Prostate gland (tissue), 2 donors: ENCODE data around the gene COLQ. TPM values are rescaled to one million over a fixed set of nuclear protein-coding genes. Genes with fewer than 3 reads are reported as not detected.
"Not testable (repeated sequence)": the region's sequence is repeated elsewhere in the genome, so short reads cannot be mapped to it uniquely, and the experiment has no call there.

Source experiments
- DNase-seq: peaks from one replicate; pipeline ENCODE4 v3.0.0-alpha.2; 2019; ENCODE audit warnings: low spot score
- H3K27ac ChIP-seq, 2 donors: fragments of 200-600 bp; sonication (generic); 2 replicates each; pipeline ENCODE4 v1.5.1; 2017 to 2019
- H3K27me3 ChIP-seq: fragments of 200-600 bp; sonication (generic); replicated peaks from 2 replicates; pipeline ENCODE4 v1.5.1; 2019; ENCODE audit not compliant: insufficient read depth
- H3K36me3 ChIP-seq, 2 donors: fragments of 200-600 bp; sonication (generic); 1 replicate in 1 of 2; 2 replicates in 1 of 2; pipeline versions ENCODE4 v1.5.1 to v1.8.1; 2017 to 2019
- H3K4me1 ChIP-seq: fragments of 200-600 bp; sonication (generic); replicated peaks from 2 replicates; pipeline ENCODE4 v1.5.1; 2019
- H3K4me3 ChIP-seq, 2 donors: fragments of 200-600 bp; sonication (generic); 2 replicates each; pipeline ENCODE4 v1.5.1; 2017 to 2019
- H3K9me3 ChIP-seq: fragments of 200-600 bp; sonication (generic); 2 replicates; pipeline ENCODE4 v1.5.1; 2017
- POLR2A ChIP-seq: fragments of 450-650 bp; IDR thresholded peaks from one replicate; pipeline ENCODE4 v1.6.1; 2016; ENCODE audit warnings: antibody characterized with exemption, mild to moderate bottlenecking
- POLR2AphosphoS5 ChIP-seq: sonication (generic); formaldehyde crosslinking; IDR thresholded peaks from one replicate; pipeline ENCODE4 v1.6.1; 2017; ENCODE audit warnings: antibody characterized with exemption
- WGBS: methylation state at CpG from one replicate; pipeline ENCODE4 v1.1.5; 2018; 5-methylcytosine and 5-hydroxymethylcytosine counted together
- intact Hi-C: fragments of 100-400 bp; cut with DNase I; formaldehyde crosslinking; loops from one replicate; pipeline ENCODE4 v1.14.2; 2022
- total RNA-seq, 2 donors: library from RNA; depleted of rRNA; stranded (reverse); fragments of >200 nt; gene quantifications; one replicate each; pipeline ENCODE4 v1.1.0, GENCODE V29; 2016
- TF ChIP-seq, protein P1 (sequence below), 4 experiments: fragments of 200-600 bp in 2 of 4; fragments of 450-650 bp in 2 of 4; sonication (generic) in 2 of 4; IDR thresholded peaks; 1 replicate in 3 of 4; 2 replicates in 1 of 4; pipeline ENCODE4 v1.5.1; 2016 to 2019; ENCODE audit warnings: antibody characterized with exemption in 4 of 4, mild to moderate bottlenecking in 2 of 4, moderate library complexity in 2 of 4

COLQ gene
- total RNA-seq, 2 donors from 2014 or later: 0.87 to 3.9 TPM

DNA sequence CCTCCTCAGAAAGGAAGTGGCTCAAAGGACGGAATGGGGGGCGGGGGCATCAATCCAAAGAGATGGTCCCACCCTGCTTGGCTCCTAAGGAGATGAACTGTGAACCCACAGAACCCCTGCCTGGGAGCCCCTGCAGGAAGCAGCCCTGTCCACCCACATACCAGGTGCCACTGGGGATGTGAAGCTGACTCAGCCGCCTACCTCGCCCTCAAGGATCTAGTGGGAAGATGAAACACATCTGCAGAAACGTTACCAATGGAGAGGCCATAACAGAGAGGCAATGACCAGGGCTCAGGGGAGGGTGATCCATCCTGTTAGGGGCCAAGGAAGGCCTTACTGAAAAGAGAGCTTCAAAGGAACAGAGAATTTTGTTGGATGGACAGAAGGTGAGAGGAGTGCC lies 59.1 kb downstream of the COLQ start:
- no peak overlapping the region for H3K27ac ChIP-seq
- H3K27me3 ChIP-seq: no peaks in the 10 kb centered on the region
- no peaks in the 10 kb centered on the region for H3K9me3 ChIP-seq
- intact Hi-C loops: no loop called here
- no peak for DNase-seq
- TF ChIP-seq, protein P1, sequence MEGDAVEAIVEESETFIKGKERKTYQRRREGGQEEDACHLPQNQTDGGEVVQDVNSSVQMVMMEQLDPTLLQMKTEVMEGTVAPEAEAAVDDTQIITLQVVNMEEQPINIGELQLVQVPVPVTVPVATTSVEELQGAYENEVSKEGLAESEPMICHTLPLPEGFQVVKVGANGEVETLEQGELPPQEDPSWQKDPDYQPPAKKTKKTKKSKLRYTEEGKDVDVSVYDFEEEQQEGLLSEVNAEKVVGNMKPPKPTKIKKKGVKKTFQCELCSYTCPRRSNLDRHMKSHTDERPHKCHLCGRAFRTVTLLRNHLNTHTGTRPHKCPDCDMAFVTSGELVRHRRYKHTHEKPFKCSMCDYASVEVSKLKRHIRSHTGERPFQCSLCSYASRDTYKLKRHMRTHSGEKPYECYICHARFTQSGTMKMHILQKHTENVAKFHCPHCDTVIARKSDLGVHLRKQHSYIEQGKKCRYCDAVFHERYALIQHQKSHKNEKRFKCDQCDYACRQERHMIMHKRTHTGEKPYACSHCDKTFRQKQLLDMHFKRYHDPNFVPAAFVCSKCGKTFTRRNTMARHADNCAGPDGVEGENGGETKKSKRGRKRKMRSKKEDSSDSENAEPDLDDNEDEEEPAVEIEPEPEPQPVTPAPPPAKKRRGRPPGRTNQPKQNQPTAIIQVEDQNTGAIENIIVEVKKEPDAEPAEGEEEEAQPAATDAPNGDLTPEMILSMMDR (IDR thresholded peaks at IDR 0.05): no peak
- TF ChIP-seq POLR2AphosphoS5 (no peak), POLR2A (no peak)
- H3K4me1 ChIP-seq: no peaks in the 10 kb centered on the region
- WGBS: 93% methylated on average over 5 of the region's 5 CpGs
- H3K4me3 ChIP-seq: no peak overlapping the region
- H3K36me3 ChIP-seq: no peaks in the 10 kb centered on the region

DNA sequence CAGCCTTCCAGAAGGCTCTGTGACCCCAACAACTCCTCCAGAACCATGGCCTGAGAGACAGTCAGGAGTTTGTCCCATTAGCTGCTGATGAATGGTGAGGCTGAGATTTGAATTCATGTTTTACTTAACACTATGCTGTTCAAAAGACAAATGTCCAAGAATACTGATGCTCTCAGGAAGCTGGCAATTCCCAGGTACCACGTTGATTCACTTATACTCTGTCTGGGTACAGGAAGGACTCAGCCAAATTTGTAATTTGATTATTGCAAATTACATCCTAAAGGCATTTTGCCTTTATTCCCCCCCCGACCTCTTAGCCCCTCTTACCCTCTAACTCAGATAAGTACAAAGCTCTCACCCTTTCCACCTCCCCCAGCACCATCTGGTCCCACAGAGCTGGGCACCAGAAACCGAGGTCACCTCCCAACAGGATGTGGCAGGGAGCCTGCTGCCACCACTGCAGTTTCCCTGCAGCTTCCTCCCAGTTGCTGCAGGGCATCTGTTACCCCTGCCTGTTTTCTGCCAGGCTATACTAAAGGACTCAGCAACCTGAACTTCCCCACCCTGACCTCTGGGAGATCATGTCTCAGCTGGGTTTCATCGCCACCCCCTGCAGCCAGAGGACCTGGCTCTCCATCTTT lies 60.5 kb downstream of the COLQ start:
- TF ChIP-seq POLR2A (no peak), POLR2AphosphoS5 (no peak)
- TF ChIP-seq, protein P1 (IDR thresholded peaks at IDR 0.05): no peak
- H3K4me3 ChIP-seq: no peak overlapping the region
- no peak for DNase-seq
- no peaks in the 10 kb centered on the region for H3K36me3 ChIP-seq
- intact Hi-C loops: no loop called here
- H3K9me3 ChIP-seq: no peaks in the 10 kb centered on the region
- H3K4me1 ChIP-seq: no peaks in the 10 kb centered on the region
- peak overlapping the region in 1 of 2 donors; percentile 38 for H3K27ac ChIP-seq
- WGBS: 62% methylated on average over 4 of the region's 4 CpGs
- no peaks in the 10 kb centered on the region for H3K27me3 ChIP-seq

DNA sequence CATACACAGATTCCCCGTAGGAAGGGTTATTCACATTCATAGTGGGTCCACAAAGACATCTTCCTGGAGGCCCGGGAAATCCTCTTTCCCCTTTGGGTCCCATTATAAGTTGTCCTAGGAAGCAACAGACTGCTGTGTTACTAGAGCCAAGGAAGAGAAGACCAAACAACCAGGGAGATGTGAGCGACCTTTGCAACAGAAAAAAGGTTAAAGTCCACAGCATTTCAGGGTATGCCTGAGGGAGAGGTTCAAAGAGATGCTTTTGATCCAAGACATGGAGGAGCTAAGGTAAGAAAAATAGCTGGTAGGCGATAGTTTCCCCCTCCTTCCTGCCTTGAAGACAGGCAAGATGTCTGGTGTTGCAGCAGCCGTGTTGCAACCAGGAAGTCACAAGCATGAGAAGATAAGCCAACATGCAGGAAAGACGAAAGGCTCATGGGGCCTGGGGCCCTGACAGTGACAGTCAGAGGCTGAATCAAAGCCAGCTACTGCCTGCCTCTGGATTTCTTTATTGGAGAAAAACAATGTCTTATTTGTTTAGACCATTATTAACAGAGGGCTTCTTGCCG lies 63.2 kb downstream of the COLQ start:
- intact Hi-C loops: no loop called here
- H3K27ac ChIP-seq: no peak overlapping the region
- no peaks in the 10 kb centered on the region for H3K4me1 ChIP-seq
- WGBS: 88% methylated on average over 7 of the region's 7 CpGs
- no peak overlapping the region for H3K4me3 ChIP-seq
- no peaks in the 10 kb centered on the region for H3K27me3 ChIP-seq
- no peaks in the 10 kb centered on the region for H3K9me3 ChIP-seq
- no peak for DNase-seq
- no peaks in the 10 kb centered on the region for H3K36me3 ChIP-seq
- TF ChIP-seq POLR2A: no peak
- TF ChIP-seq, protein P1 (IDR thresholded peaks at IDR 0.05): no peak
- TF ChIP-seq POLR2AphosphoS5: no peak

DNA sequence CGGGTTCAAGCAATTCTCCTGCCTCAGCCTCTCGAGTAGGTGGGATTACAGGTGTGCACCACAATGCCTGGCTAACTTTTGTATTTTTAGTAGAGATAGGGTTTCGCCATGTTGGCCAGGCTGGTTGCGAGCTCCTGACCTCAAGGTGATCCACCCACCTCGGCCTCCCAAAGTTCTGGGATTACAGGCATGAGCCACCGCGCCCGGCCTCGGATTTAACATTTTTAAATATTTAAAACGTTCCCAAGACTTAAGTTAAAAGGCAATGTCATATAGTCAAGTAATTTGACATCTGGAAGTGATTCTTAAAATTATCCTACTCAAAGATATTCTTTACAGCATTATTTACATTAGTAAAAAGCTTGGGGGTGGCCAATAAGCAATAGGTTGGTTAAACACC lies 64.6 kb downstream of the COLQ start:
- H3K27me3 ChIP-seq, H3K4me1 ChIP-seq, intact Hi-C loops, H3K27ac ChIP-seq, DNase-seq, H3K4me3 ChIP-seq, H3K9me3 ChIP-seq, H3K36me3 ChIP-seq: not testable (repeated sequence)
- WGBS: 95% methylated on average over 10 of the region's 10 CpGs

DNA sequence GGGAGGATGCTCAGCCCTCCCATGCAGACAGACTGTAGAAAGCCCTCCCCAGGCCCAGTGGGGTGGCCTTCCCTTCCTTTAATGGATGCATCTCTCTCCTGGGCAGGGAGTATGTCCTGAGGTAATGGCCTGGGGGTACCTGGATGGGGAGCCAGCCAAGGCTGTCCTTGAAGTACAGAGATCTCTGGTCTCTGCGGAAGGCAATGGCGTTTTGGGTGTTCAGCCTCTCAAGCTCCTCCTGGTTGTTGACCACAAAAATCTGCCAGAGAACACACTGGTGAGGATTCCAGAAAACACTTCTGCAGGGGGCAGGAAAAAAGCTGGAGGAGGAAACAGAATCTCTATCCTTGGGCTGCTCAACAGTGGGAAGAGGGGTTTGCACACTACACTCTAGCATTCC lies 65.2 kb downstream of the COLQ start:
- Histone ChIP-seq H3K4me1 (no peaks in the 10 kb centered on the region), H3K27me3 (no peaks in the 10 kb centered on the region), H3K36me3 (no peaks in the 10 kb centered on the region), H3K9me3 (no peaks in the 10 kb centered on the region), H3K4me3 (no peak overlapping the region), H3K27ac (no peak overlapping the region)
- no peak for TF ChIP-seq POLR2A
- TF ChIP-seq, protein P1 (IDR thresholded peaks at IDR 0.05): no peak
- TF ChIP-seq POLR2AphosphoS5: no peak
- 100% methylated on average over 2 of the region's 2 CpGs for WGBS
- no peak for DNase-seq
- intact Hi-C loops: no loop called here
